HG02763 (cell line): ENCODE data around the gene FAM117A.
"Not testable (repeated sequence)": the region's sequence is repeated elsewhere in the genome, so short reads cannot be mapped to it uniquely, and the experiment has no call there.

ENCODE experiments used
- ATAC-seq: cut with Tn5 transposase; IDR thresholded peaks from one replicate; pipeline ENCODE4 v1.9.1; 2021; ENCODE audit warnings: mild to moderate bottlenecking, moderate library complexity; ENCODE audit not compliant: unreplicated experiment

The FAM117A gene

GRCh38 chr17:49741692-49742076 is 22.2 kb downstream of the FAM117A start:
- ATAC-seq: no peak

- ATAC-seq: no peak
Measured at GRCh38 chr17:49741009-49741691, 22.8 kb downstream of the FAM117A start.

DNA sequence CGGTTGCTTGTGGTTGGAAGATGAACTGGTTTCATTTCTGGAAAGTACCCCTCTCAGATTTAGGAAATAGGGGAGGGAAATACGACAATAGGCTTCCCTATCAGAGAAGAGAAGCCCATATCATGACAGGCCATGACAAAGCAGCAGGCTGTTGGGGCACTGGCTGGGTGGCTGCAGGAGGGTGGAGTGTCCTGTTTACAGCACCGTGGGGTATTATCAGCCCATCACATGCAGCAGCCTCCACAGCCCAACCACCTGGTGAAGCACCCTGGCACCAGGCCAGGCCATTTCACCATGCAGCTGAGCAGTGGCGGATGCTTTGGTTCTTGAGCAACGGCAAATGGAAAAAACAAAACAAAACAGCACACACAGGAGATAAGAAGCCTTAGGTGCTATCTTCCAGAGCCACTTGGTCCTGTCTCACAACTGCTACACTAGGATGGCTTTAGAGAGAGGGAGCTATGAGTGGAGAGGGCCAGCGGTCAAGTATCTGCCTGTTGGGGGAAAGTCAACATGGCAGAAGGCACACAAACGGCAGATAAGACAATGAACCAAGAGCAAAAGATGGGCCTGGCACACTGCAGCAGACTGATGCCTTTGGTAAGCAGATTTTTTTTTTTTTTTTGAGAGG is 24.2 kb downstream of the FAM117A start:
- ATAC-seq: no peak

GRCh38 chr17:49738456-49739163 is 25.3 kb downstream of the FAM117A start:
- no peak for ATAC-seq

DNA sequence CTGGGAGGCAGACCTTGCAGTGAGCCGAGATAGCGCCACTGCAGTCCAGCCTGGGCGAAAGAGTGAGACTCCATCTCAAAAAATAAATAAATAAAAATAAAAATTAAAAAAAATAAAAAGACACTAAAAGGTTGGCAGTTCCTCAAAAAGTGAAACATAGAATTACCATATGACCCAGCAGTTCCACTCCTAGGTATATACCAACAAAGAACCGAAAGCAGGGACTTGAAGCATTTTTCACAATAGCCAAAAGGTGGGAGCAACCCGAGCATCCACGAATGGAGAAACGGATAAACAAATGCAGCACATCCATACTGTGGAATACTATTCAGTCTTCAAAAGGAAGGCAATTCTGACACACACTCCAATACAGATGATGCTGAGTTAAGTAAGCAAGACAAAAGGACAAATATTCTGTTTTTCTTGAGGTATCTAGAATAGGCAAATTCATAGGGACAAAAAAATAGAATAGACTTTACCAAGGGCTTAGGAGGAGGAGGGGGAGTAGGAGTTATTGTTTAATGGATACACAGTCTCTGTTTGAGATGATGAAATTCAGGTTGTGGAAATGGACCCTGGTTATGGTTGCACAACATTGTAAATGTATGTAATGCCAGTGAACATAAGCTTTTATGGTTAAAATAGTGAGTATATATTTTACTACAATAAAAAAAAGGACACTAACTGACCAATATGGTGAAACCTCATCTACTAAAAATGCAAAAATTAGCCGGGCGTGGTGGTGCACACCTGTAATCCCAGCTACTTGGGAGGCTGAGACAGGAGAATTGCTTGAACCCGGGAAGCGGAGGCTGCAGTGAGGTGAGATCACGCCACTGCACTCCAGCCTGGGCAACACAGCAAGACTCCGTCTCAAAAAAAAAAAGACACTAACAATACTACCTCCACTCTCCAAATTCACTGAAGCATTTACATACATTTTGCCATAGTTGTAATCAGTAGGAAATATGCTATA is 29.1 kb downstream of the FAM117A start:
- ATAC-seq: no peak

DNA sequence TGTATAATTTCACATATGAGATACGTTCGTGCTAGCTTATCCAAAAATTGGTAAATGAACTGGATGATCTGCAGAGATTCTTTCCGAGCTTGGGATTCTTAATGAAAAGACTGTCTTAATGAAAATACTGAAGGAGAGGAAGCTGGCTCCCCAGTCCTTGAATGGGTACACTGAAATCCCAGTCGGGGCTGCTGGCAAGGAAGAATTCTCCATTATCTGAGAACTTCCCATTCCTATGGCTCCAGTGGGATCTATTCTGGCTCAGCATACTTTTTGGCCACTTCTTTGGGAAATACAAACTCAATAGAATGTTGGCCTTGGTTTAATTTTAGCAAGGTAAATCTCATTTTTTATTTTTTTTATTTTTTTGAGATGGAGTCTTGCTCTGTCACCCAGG is 32.5 kb downstream of the FAM117A start:
- no peak for ATAC-seq

GRCh38 chr17:49730785-49731434 is 33.0 kb downstream of the FAM117A start:
- no peak for ATAC-seq

GRCh38 chr17:49730078-49730784 is 33.7 kb downstream of the FAM117A start:
- ATAC-seq: no peak

- no peak for ATAC-seq
Measured at GRCh38 chr17:49729069-49729468, 34.9 kb downstream of the FAM117A start.

- ATAC-seq: no peak
Measured at GRCh38 chr17:49728425-49728824, 35.5 kb downstream of the FAM117A start.

DNA sequence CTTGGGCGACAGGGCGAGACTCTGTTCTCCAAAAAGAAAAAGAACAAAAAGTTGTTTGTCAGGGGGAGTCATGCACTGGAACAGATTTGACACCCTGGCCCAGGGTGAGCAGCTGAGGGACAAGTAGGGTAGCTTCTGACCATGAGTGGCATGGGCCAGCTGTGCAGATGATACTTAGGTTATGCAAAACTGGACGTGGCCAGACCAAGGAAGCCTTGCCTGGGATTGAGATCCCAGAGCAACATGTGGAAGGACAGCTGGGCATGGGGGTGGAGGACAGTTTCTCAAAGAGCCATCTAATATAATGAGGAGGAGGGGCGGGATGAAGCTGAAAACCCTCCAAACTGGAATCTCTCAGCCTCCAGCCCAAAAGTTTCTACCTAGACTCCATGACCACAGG is 36.6 kb downstream of the FAM117A start:
- no peak for ATAC-seq

DNA sequence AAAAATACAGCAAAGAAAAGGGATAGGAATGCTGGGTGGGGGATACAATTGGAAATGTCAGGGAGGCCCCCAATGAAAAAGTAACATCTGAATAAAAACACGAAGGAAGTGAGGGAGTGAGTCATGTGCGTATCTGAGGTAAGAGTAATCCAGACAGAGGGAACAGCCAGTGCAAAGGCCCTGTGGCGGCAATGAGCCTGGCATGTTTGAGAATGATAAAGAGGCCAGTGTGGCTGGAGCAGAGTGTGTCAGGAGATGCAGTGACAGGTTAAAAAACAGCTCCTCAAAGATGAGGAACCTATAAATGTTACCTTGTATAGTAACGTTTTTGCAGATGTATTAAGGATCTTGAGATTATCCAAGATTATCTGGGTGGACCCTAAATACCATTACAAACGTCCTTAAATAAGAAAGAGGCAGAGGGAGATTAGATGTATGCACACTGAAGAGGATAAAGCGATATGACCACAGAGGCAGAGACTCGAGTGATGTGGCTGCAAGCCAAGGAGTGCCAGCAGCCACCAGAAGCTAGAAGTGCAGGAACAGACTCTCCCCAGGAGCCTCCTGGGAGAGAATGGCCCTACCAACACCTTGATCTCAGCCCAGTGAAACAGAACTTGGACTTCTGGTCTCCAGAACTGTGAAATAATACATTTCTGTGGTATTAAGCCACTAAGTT is 38.3 kb downstream of the FAM117A start:
- no peak for ATAC-seq

DNA sequence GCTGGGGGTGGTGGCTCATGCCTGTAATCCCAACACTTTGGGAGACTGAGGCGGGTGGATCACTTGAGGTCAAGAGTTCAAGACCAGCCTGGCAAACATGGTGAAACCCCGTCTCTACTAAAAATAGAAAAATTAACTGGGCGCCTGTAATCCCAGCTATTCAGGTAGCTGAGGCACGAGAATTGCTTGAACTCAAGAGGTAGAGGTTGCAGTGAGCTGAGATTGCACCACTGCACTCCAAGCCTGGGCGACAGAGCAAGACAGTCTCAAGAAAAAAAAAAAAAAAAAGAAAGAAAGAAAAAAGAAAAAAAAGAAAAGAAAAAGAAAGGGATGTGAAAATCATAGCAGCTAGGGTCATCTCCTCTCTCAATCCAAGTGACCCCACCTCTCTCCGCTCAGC is 39.4 kb downstream of the FAM117A start:
- ATAC-seq: not testable (repeated sequence)

- no peak for ATAC-seq
Measured at GRCh38 chr17:49723423-49723822, 40.5 kb downstream of the FAM117A start.

DNA sequence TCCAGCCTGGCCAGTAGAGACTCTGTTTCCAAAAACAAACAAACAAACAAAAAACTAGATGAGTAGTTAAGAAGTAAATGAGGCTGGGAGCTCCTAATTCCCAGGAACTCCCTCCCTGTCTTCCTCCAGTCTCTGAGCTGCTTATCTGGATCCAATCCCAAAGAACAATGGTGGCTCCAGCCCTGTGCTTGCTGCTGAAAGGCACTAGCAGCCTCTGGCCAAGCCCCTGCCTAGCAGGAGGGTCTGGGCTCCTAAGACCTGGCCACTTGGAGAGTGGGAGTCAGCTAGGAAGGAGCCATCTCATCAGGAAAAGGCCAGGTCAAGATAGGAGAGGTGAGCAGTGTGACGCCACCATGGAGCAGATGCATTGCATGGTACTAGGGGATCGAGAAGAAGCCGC is 41.9 kb downstream of the FAM117A start:
- ATAC-seq: no peak

- no peak for ATAC-seq
Measured at GRCh38 chr17:49717371-49717861, 46.5 kb downstream of the FAM117A start.

- ATAC-seq: no peak
Measured at GRCh38 chr17:49716668-49717364, 47.1 kb downstream of the FAM117A start.

GRCh38 chr17:49715717-49716279 is 48.1 kb downstream of the FAM117A start:
- ATAC-seq: no peak
